Central memory CD8-positive, alpha-beta T cell (primary cell): ENCODE measurements around the gene ELMO1.

Experiments
- ATAC-seq: fragments of 150-1000 bp; cut with Tn5 transposase; replicated peaks from 2 replicates; pipeline ENCODE4 v1.10.0; 2022; ENCODE audit warnings: mild to moderate bottlenecking, moderate FRiP score, moderate number of reproducible peaks; ENCODE audit not compliant: poor library complexity, severe bottlenecking; ENCODE audit errors: extremely low read depth
- DNase-seq, 2 donors: peaks; one replicate each; pipeline ENCODE4 v3.0.0; 2021; ENCODE audit warnings: low spot score in 2 of 2
- H3K27ac Mint-ChIP-seq: one replicate; pipeline ENCODE4 v1.8.0; 2022; ENCODE audit warnings: low read depth, mild to moderate bottlenecking, moderate library complexity, mixed read lengths
- H3K27me3 Mint-ChIP-seq: one replicate; pipeline ENCODE4 v1.8.0; 2022; ENCODE audit warnings: mixed read lengths
- H3K36me3 Mint-ChIP-seq: one replicate; pipeline ENCODE4 v1.8.0; 2022; ENCODE audit warnings: mild to moderate bottlenecking, moderate library complexity, mixed read lengths; ENCODE audit not compliant: insufficient read depth
- H3K4me1 Mint-ChIP-seq: one replicate; pipeline ENCODE4 v1.8.0; 2022; ENCODE audit warnings: mixed read lengths
- H3K4me3 Mint-ChIP-seq: one replicate; pipeline ENCODE4 v1.8.0; 2022; ENCODE audit warnings: mild to moderate bottlenecking, moderate library complexity, mixed read lengths
- H3K9me3 Mint-ChIP-seq: one replicate; pipeline ENCODE4 v1.8.0; 2022; ENCODE audit warnings: mixed read lengths

ELMO1 gene

DNA sequence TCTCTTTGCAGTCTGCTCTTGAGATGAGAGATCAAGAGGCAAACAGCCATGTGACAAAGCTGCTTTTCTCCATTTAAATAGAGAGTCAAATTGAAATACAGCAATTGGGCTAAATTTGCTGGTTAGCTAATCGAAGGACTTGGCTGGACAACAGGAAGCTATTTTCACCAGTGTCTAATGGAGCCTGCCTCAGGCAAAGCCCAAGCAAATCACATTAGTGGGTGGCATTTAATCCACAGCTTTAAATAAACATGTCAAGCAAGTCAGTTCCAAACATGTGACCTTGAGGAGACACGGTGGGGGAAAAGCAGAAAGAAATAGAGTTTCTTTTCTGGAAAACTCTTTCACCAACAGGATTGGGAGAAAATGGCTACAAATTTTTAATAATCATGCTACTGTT, 543.9 kb downstream of the ELMO1 start:
- Mint-ChIP-seq H3K36me3 (peaks cover 12% of the 10 kb centered on the region), H3K4me1 (peaks cover 29% of the 10 kb centered on the region), H3K27me3 (no peaks in the 10 kb centered on the region), H3K9me3 (peaks cover 6% of the 10 kb centered on the region), H3K4me3 (no peak overlapping the region), H3K27ac (no peak overlapping the region)
- ATAC-seq: no peak
- no peak for DNase-seq

DNA sequence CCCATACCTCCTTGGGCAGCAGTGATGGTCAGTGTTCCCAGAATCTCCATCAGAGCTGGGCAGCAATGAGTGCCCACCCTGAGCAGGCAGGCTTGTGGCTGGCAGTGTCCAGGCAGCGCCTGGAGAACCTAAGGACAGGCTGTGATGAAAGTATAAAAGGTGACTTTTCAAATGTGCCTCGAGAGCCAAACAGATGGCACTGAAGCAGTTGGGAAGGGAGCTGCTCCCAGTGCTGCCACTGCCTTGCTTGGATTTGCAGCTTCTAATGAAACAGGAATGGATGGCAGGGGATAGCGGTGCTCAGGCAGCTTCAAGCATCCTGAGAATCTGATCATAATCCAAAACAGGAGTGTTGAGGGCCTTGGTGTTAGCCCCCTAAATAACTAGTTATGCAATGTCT, 544.6 kb downstream of the ELMO1 start:
- no peak overlapping the region for H3K4me3 Mint-ChIP-seq
- no peak for ATAC-seq

DNA sequence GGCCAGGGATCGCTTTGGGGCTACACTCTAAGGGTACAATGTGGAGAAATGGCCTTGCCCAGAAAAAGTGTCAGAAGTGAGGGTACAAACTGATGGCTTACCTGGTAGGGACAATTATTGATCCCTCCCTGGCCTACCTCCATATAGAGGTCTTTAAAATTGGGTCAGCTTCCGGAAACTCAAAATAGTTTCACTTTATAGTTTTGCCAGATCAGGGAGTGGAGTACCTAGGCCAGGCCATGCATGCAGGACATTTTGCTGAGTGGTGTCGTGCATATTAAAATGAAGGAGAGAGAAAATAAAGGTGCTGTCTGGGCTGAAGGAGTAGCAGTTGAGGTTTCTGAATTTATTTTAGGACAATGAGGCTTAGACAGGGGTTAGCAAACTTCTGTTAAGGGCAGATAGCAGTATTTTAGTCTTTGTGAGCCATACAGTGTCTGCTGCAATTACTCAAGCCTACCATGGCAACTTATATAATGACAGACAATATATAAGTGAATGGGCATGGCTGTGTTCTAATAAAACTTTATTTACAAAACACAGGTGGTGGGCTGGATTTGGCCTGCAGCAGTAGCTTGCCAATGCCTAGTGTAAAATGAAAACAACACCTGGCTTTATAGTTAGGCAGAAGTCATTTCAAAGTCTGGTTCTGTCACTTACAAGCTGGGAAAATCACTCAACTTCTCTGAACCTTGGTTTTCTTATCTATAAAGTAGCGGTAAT, 547.5 kb downstream of the ELMO1 start:
- ATAC-seq (no peak), DNase-seq (no peak)
- H3K4me1 Mint-ChIP-seq: peaks cover 33% of the 10 kb centered on the region
- peaks cover 6% of the 10 kb centered on the region for H3K9me3 Mint-ChIP-seq
- no peak overlapping the region for H3K4me3 Mint-ChIP-seq
- H3K36me3 Mint-ChIP-seq: peaks cover 13% of the 10 kb centered on the region
- H3K27me3 Mint-ChIP-seq: no peaks in the 10 kb centered on the region
- no peak overlapping the region for H3K27ac Mint-ChIP-seq

More for the DNA sequence above, 544.6 kb downstream of the ELMO1 start:
- Mint-ChIP-seq H3K27ac (no peak overlapping the region), H3K4me1 (peaks cover 26% of the 10 kb centered on the region), H3K27me3 (no peaks in the 10 kb centered on the region), H3K36me3 (peaks cover 12% of the 10 kb centered on the region), H3K9me3 (peaks cover 6% of the 10 kb centered on the region)
- no peak for DNase-seq

DNA sequence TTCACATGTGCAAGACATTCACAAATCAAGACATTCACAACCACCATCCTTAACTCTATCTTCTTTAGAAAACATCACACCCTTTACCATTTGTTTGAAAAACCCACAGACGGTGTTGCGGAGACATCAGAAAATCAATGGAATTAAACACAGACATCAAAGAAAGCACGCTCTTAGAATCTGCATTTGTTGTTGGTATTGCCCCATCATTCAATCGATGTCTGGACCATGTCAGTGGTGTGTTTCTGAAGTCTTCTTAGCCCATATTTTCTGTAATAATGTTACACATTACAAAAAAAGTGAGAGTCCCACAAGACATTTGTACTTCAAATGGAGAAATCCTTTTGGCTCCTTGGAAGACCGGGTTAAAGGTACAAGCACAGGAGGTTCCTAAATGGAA, 550.5 kb downstream of the ELMO1 start:
- no peak for DNase-seq
- Mint-ChIP-seq H3K27ac (no peak overlapping the region), H3K4me1 (peaks cover 35% of the 10 kb centered on the region), H3K9me3 (peaks cover 5% of the 10 kb centered on the region), H3K36me3 (peaks cover 13% of the 10 kb centered on the region), H3K4me3 (no peak overlapping the region), H3K27me3 (no peaks in the 10 kb centered on the region)
- no peak for ATAC-seq

DNA sequence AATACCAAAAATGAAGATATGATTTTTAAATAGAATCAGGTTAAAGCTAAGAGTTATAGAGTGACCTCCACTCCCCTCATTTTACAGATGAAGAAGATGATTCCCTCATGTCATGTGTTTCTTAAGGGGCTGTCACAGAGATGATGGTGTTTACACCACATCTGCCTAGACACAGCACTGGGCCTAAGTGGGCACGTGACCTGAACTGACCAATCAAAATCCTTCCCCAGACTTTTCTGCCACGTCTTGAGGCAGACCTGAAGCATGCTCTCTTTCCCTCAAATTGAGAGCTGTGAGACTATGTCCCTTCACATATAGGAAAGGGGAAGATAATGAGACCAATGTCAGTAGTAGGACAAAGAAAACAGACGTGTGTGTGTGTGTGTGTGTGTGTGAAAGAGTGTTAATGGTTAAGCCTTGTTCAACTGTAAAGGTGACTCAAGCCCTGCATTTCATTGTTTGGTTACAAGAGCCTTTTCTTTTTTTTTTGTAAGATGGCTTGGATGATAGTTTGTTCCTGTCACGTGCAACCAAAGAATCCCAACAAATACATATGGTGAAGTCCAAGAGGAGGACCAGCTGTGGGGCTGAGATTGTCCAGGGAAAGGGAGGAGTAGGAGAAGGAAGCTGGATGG, 551.6 kb downstream of the ELMO1 start:
- H3K4me3 Mint-ChIP-seq: no peak overlapping the region
- no peaks in the 10 kb centered on the region for H3K9me3 Mint-ChIP-seq
- H3K36me3 Mint-ChIP-seq: peaks cover 13% of the 10 kb centered on the region
- peaks cover 27% of the 10 kb centered on the region for H3K4me1 Mint-ChIP-seq
- no peak for ATAC-seq
- peak overlapping the region; percentile 16 for H3K27ac Mint-ChIP-seq
- H3K27me3 Mint-ChIP-seq: no peaks in the 10 kb centered on the region
- DNase-seq: no peak

DNA sequence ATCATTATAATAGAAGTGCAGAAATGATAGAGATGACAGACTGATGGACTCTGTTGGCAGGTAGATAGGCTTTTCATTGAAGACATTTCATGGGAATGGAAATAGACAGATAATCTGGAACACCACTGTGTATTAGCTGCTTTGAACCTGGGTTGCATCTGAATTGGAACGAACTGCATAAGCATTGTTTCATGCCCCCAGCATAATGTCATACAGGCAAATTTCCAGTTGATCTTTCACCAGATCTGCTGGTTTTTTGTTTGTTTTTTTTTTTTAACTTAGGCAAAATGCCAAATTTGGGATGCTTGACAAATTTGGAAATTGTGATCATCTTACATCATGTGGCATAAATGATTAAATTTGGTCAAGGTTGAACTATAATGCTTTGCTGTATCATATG, 552.2 kb downstream of the ELMO1 start:
- Mint-ChIP-seq H3K4me1 (peaks cover 32% of the 10 kb centered on the region), H3K4me3 (no peak overlapping the region), H3K9me3 (no peaks in the 10 kb centered on the region), H3K27me3 (no peaks in the 10 kb centered on the region), H3K27ac (no peak overlapping the region), H3K36me3 (peaks cover 10% of the 10 kb centered on the region)
- no peak for DNase-seq
- ATAC-seq: no peak

DNA sequence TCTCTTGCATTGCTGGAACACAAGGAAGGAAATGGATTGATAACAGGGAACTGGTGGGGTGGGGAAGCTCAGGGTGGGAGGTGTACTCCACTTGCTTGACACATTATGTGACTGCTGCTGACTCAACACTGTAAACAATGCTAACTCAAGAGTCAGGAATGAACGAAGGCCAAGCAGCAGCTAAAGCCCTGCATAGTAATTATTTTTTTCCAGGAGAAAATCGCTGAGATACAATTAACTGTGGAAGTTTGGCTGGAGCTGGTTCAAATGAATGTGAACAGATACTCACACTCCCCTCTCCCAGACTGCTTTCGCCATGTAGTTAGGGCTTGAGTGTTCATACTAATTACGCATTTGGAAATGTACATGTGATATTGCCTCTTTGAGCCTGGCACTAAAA, 553.5 kb downstream of the ELMO1 start:
- Mint-ChIP-seq H3K4me3 (no peak overlapping the region), H3K27me3 (no peaks in the 10 kb centered on the region), H3K9me3 (no peaks in the 10 kb centered on the region), H3K36me3 (peaks cover 9% of the 10 kb centered on the region), H3K4me1 (peaks cover 33% of the 10 kb centered on the region), H3K27ac (no peak overlapping the region)
- DNase-seq (no peak), ATAC-seq (no peak)

DNA sequence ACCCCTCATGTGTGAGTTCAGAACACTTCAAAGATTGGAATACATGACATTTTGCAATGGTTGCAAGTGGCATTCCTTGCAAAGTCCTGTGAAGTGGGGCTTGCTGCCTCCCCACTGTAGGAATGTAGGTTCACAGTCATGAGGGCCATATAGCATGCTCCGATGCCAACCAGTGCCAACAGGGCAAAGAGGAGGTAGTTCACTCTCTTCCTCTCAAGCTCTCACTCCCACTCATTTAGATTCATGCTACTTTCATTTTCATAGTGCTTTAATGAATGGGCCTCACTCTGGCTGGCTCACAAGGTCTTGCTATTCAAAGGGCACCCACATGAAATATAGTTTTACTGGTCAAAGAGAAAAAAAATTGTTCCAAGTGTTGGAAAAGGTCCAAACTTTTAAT, 554.5 kb downstream of the ELMO1 start:
- ATAC-seq (no peak), DNase-seq (no peak)
- Mint-ChIP-seq H3K4me3 (no peak overlapping the region), H3K9me3 (no peaks in the 10 kb centered on the region), H3K36me3 (peaks cover 6% of the 10 kb centered on the region), H3K27me3 (no peaks in the 10 kb centered on the region), H3K27ac (no peak overlapping the region), H3K4me1 (peaks cover 34% of the 10 kb centered on the region)

DNA sequence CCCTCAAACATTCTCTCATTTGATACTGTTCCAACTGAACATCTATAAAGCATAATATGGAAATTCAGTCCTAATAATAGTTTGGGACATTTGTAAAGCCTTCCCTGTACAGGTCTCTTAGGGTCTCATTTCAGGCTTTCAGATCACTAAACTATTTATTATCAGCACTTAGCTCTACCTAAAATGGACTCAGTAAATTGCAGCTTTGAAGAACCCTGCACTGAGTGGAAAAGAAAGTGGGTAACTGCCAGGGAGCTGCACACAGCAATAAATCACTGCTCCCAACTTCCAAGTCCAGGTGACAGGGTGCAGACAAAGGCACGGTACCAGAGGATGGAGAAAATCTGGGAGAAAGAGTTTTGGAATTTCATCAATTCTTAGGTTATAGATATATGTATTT, 559.5 kb downstream of the ELMO1 start:
- H3K27me3 Mint-ChIP-seq: no peaks in the 10 kb centered on the region
- H3K9me3 Mint-ChIP-seq: no peaks in the 10 kb centered on the region
- H3K4me1 Mint-ChIP-seq: peaks cover 27% of the 10 kb centered on the region
- no peak for ATAC-seq
- DNase-seq: no peak
- H3K4me3 Mint-ChIP-seq: no peak overlapping the region
- no peak overlapping the region for H3K27ac Mint-ChIP-seq
- H3K36me3 Mint-ChIP-seq: peaks cover 9% of the 10 kb centered on the region

DNA sequence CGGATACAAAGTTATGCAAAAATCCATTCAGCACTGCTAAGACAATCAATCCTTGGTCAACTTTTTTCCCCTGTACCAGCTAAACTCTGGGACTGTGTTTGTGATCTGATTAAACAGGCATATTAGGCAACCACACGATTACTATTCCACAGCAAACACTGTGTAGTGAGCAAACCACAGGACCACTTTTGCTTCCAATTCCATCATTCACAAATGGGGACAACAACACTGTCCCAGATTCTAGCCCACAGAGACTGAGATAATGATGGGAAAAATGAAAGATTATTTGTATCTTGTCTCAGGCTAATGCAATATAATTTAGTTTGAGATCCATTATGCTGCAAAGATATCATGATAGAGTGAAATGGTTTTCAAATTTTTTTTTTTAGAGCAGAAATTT, 560.7 kb downstream of the ELMO1 start:
- Mint-ChIP-seq H3K4me3 (no peak overlapping the region), H3K27me3 (no peaks in the 10 kb centered on the region), H3K9me3 (no peaks in the 10 kb centered on the region), H3K36me3 (peaks cover 9% of the 10 kb centered on the region), H3K27ac (peak overlapping the region; percentile 3), H3K4me1 (peaks cover 33% of the 10 kb centered on the region)
- DNase-seq: no peak
- ATAC-seq: no peak

DNA sequence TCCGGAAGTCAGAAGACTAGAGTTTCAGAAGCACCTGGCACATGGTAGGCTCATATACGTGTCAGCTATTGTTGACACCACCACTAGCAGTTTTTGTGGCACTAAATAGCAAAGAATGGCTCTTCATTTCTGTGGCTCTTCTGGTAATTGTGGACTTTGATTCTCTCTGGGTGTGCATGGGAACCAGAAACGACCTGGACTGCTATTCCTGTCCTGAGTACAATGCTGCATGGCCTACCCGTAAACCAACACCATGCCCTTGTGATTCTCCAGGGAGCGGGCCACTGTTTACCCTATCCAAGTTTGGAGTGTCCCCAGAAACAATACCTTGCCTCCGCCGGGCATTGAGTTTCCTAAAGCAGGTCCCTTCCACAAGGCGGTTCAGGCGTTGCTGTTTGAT, 561.4 kb downstream of the ELMO1 start:
- H3K9me3 Mint-ChIP-seq: no peaks in the 10 kb centered on the region
- peaks cover 33% of the 10 kb centered on the region for H3K4me1 Mint-ChIP-seq
- peaks cover 12% of the 10 kb centered on the region for H3K36me3 Mint-ChIP-seq
- no peak overlapping the region for H3K4me3 Mint-ChIP-seq
- ATAC-seq (no peak), DNase-seq (no peak)
- no peaks in the 10 kb centered on the region for H3K27me3 Mint-ChIP-seq
- H3K27ac Mint-ChIP-seq: peak overlapping the region; percentile 3

DNA sequence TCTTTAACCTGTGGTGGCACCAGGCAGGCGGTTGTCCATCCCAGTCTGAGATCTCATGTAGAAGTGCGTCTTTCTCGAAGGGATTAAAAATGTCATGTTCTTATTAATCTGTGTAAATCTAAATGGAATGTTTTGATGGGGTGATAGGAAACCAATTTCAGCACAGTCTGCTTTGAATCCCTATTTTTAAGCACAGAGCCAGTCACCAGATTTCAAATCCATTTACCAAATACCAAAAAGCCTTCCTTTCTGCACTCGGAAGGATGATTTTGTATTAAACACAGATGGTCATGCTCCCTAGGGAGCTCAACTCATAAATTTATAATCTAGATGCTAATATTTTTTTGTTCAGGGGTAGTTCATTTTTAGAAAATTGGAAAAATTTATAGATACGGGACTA, 563.8 kb downstream of the ELMO1 start:
- DNase-seq (no peak), ATAC-seq (no peak)
- H3K27ac Mint-ChIP-seq: no peak overlapping the region
- no peaks in the 10 kb centered on the region for H3K9me3 Mint-ChIP-seq
- peaks cover 18% of the 10 kb centered on the region for H3K36me3 Mint-ChIP-seq
- no peak overlapping the region for H3K4me3 Mint-ChIP-seq
- H3K4me1 Mint-ChIP-seq: peaks cover 25% of the 10 kb centered on the region
- no peaks in the 10 kb centered on the region for H3K27me3 Mint-ChIP-seq

DNA sequence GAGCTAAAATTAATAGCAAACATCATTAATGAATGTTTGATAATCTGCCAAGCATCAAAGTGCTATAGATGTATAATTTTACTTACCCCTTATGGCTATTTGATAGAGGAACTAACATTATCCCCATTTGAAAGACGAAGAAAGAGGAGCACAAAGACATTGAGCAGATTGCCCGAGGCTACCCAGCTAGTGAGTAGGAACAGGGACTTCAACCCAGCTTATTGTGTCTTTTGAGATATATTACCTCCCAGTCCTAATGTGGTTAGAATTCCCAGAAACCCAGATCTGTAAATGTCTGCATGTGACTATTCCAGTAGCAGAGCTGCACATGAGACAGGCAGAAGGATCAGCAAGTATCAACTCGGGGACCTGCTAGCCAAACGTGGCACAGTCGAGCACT, 564.3 kb downstream of the ELMO1 start:
- Mint-ChIP-seq H3K4me3 (no peak overlapping the region), H3K27ac (no peak overlapping the region), H3K36me3 (peaks cover 18% of the 10 kb centered on the region), H3K9me3 (no peaks in the 10 kb centered on the region), H3K4me1 (peaks cover 23% of the 10 kb centered on the region), H3K27me3 (no peaks in the 10 kb centered on the region)
- no peak for ATAC-seq
- no peak for DNase-seq
